Endodermal cell (in vitro differentiated cells): ENCODE measurements around the gene PRDM2. TPM values are rescaled to one million over a fixed set of nuclear protein-coding genes. Genes with fewer than 3 reads are reported as not detected.

Source experiments
- DNase-seq: peaks from one replicate; pipeline ENCODE4 v3.0.0-alpha.2; 2017
- H3K27ac ChIP-seq: 2 replicates; pipeline ENCODE4 v1.5.1; 2013; ENCODE audit warnings: mild to moderate bottlenecking, low read depth, low read length, moderate library complexity
- H3K27me3 ChIP-seq: 2 replicates; pipeline ENCODE4 v1.6.1; 2013; ENCODE audit warnings: mild to moderate bottlenecking, low read length, moderate library complexity; ENCODE audit not compliant: insufficient read depth, control insufficient read depth, poor library complexity, severe bottlenecking
- H3K36me3 ChIP-seq: 2 replicates; pipeline ENCODE4 v1.7.0; 2013; ENCODE audit warnings: mild to moderate bottlenecking, low read length, moderate library complexity; ENCODE audit not compliant: control insufficient read depth, insufficient read depth
- H3K4me1 ChIP-seq: one replicate; pipeline ENCODE4 v1.7.0; 2013; ENCODE audit warnings: low read length; ENCODE audit not compliant: control insufficient read depth, insufficient read depth
- H3K4me3 ChIP-seq: 2 replicates; pipeline ENCODE4 v1.5.1; 2013; ENCODE audit warnings: mild to moderate bottlenecking, low read length, moderate library complexity
- H3K9ac ChIP-seq: 2 replicates; pipeline ENCODE4 v1.6.1; 2013; ENCODE audit warnings: mild to moderate bottlenecking, low read length, moderate library complexity; ENCODE audit not compliant: poor library complexity, severe bottlenecking; ENCODE audit errors: extremely low read depth
- H3K9me3 ChIP-seq: 2 replicates; pipeline ENCODE4 v1.6.1; 2013; ENCODE audit warnings: mild to moderate bottlenecking, low read length, moderate library complexity; ENCODE audit not compliant: control insufficient read depth
- H3K27ac Mint-ChIP-seq: 2 replicates; pipeline ENCODE4 v1.8.0; 2020; ENCODE audit warnings: mixed read lengths
- H3K27me3 Mint-ChIP-seq: 2 replicates; pipeline ENCODE4 v1.8.0; 2021; ENCODE audit warnings: mild to moderate bottlenecking, mixed read lengths; ENCODE audit not compliant: insufficient read depth
- H3K36me3 Mint-ChIP-seq: 2 replicates; pipeline ENCODE4 v1.8.0; 2020; ENCODE audit warnings: low read depth, mixed read lengths
- H3K4me1 Mint-ChIP-seq: 2 replicates; pipeline ENCODE4 v1.8.0; 2020; ENCODE audit warnings: mixed read lengths
- H3K4me3 Mint-ChIP-seq: 2 replicates; pipeline ENCODE4 v1.8.0; 2020; ENCODE audit warnings: mild to moderate bottlenecking, moderate library complexity, mixed read lengths
- H3K9me3 Mint-ChIP-seq: 2 replicates; pipeline ENCODE4 v1.8.0; 2020; ENCODE audit warnings: mild to moderate bottlenecking, mixed read lengths
- WGBS, 2 experiments: methylation state at CpG; one replicate each; pipeline versions ENCODE4 v1.1.5 to v1.1.7; 2013; ENCODE audit warnings: missing lambda C conversion rate in 2 of 2, mixed read lengths in 1 of 2; ENCODE audit not compliant: insufficient coverage in 1 of 2, insufficient read length in 1 of 2; 5-methylcytosine and 5-hydroxymethylcytosine counted together
- total RNA-seq, 2 donors: library from RNA; stranded (reverse); fragmentation: NEBNext Ultra II Directional in 1 of 2; extraction: Animal tissue kit (Norgen Biotek cat#: 25700) in 1 of 2; gene quantifications; 2 replicates in 1 of 2; 3 replicates in 1 of 2; pipeline ENCODE4 v1.2.1, GENCODE V29; 2021
- TF ChIP-seq, protein P1 (sequence below): fragments of 200-600 bp; sonication (generic); conservative IDR thresholded peaks from 2 replicates; pipeline ENCODE4 v1.5.0; 2021; ENCODE audit warnings: antibody characterized with exemption, mild to moderate bottlenecking

PRDM2 gene
- total RNA-seq, 2 donors from 2014 or later = 29.4 to 35.4 TPM

DNA sequence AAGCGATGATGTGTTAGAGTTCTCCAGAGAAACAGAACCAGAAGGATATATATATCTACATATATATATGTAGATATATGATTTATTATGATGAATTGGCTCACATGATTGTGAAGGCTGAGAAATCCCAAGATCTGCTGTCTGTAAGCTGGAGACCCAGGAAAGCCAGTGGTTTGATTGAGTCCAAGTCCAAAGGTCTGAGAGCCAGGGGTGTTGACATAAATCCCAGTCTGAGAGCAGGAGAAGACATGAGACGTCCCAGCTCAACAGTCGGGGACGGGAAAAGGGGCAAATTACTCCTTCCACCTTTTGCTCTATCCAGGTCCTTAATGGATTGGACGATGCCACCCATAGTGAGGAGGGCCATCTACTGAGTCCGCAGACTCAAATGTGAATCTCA lies 126.6 kb downstream of the PRDM2 start:
- H3K27ac Mint-ChIP-seq = no peak overlapping the region
- no peaks in the 10 kb centered on the region for H3K4me1 ChIP-seq
- TF ChIP-seq, protein P1, sequence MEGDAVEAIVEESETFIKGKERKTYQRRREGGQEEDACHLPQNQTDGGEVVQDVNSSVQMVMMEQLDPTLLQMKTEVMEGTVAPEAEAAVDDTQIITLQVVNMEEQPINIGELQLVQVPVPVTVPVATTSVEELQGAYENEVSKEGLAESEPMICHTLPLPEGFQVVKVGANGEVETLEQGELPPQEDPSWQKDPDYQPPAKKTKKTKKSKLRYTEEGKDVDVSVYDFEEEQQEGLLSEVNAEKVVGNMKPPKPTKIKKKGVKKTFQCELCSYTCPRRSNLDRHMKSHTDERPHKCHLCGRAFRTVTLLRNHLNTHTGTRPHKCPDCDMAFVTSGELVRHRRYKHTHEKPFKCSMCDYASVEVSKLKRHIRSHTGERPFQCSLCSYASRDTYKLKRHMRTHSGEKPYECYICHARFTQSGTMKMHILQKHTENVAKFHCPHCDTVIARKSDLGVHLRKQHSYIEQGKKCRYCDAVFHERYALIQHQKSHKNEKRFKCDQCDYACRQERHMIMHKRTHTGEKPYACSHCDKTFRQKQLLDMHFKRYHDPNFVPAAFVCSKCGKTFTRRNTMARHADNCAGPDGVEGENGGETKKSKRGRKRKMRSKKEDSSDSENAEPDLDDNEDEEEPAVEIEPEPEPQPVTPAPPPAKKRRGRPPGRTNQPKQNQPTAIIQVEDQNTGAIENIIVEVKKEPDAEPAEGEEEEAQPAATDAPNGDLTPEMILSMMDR = no peak
- no peak overlapping the region for H3K4me3 ChIP-seq
- H3K9me3 Mint-ChIP-seq = no peaks in the 10 kb centered on the region
- H3K4me3 Mint-ChIP-seq = no peak overlapping the region
- H3K9ac ChIP-seq = no peak overlapping the region
- peaks cover 21% of the 10 kb centered on the region for H3K27me3 ChIP-seq
- no peaks in the 10 kb centered on the region for H3K9me3 ChIP-seq
- 87 to 88% methylated on average over 4 to 5 of the region's 6 CpGs for WGBS, 2 experiments
- H3K36me3 Mint-ChIP-seq = peaks cover 11% of the 10 kb centered on the region
- peaks cover 2% of the 10 kb centered on the region for H3K4me1 Mint-ChIP-seq
- no peaks in the 10 kb centered on the region for H3K36me3 ChIP-seq
- DNase-seq = no peak
- peaks cover 40% of the 10 kb centered on the region for H3K27me3 Mint-ChIP-seq
- H3K27ac ChIP-seq = no peak overlapping the region

DNA sequence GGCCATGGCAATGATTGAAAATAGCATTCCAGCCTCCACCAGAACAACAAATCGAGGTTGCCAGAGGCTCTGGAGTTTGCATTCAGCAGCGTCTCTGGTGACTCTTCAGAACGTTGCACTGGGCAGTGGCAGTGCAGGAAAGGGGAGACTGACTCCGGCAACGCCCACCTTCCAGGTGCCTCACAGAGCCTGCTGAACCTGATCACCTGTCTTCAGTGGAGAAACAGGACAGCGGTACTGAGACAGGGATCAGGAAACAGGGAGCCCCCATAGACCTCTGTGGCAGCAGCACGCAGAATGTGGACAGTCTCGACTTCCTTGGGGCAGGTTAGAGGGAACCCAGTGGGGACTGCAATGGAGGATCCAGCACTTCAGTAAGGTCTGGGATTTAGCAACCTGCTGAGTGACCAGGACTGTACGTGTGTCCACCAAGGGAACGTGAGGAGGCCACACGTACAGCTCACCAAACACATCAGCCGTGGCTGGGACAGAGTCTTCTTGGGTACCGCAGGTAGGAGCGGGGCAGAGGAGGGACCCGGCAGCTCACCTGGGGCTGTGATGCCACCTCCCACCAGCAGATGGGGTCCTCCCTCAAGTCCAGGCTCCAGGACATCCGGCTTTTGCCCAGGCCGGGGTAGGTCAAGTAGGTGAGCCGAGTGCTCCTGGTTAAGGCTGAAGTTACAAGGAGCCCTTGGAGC lies 128.6 kb downstream of the PRDM2 start:
- peak; percentile 95 for DNase-seq
- Histone ChIP-seq H3K9ac (no peak overlapping the region), H3K27me3 (peaks cover 38% of the 10 kb centered on the region), H3K9me3 (no peaks in the 10 kb centered on the region), H3K4me3 (no peak overlapping the region), H3K27ac (no peak overlapping the region), H3K4me1 (no peaks in the 10 kb centered on the region), H3K36me3 (no peaks in the 10 kb centered on the region)
- Mint-ChIP-seq H3K4me1 (peaks cover 2% of the 10 kb centered on the region), H3K36me3 (peaks cover 3% of the 10 kb centered on the region), H3K27me3 (peaks cover 55% of the 10 kb centered on the region), H3K27ac (no peak overlapping the region), H3K9me3 (no peaks in the 10 kb centered on the region), H3K4me3 (no peak overlapping the region)
- 61 to 67% methylated on average over 13 to 18 of the region's 18 CpGs for WGBS, 2 experiments
- TF ChIP-seq, protein P1 = peak; percentile 93

DNA sequence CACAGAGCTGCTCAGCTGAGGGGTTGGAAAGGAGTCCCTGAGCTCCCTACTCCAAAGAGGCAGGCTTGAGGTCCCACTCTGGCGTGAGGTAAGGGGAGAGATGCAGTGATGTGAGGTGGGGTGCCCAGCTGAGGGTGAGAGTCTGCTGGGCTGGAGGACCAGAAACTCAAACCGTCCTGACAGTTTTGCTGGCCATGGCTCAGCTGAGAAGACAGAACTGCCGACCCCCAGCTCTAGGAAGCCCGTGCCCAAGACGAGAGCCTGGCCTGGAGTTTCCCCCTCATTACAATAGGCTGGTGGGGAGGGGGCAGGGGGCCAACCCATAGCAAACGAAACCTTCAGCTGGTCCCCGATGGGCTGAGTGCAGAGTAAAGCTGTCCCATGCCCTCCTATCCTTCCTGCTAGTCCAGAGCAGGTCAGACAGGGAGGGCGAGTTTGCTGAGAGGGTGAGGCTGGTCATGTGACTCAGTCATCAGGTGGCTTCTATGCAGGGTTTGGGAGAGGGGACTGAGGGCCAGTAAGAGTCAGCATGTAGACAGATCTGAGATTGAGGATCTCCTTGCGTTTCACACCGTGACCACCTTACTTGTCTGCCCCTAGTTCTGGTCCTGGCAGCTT lies 129.3 kb downstream of the PRDM2 start:
- Histone ChIP-seq H3K27me3 (peaks cover 38% of the 10 kb centered on the region), H3K36me3 (no peaks in the 10 kb centered on the region), H3K9ac (no peak overlapping the region), H3K4me3 (no peak overlapping the region), H3K9me3 (no peaks in the 10 kb centered on the region), H3K27ac (no peak overlapping the region), H3K4me1 (no peaks in the 10 kb centered on the region)
- WGBS, 2 experiments = 89% methylated on average over 5 to 10 of the region's 10 CpGs
- H3K4me3 Mint-ChIP-seq = no peak overlapping the region
- TF ChIP-seq, protein P1 = no peak
- no peak for DNase-seq
- no peaks in the 10 kb centered on the region for H3K9me3 Mint-ChIP-seq
- H3K4me1 Mint-ChIP-seq = peaks cover 2% of the 10 kb centered on the region
- H3K27ac Mint-ChIP-seq = no peak overlapping the region
- peaks cover 58% of the 10 kb centered on the region for H3K27me3 Mint-ChIP-seq
- H3K36me3 Mint-ChIP-seq = peaks cover 3% of the 10 kb centered on the region
